ENCODE data around the gene ZFR2.

The ZFR2 gene

DNA sequence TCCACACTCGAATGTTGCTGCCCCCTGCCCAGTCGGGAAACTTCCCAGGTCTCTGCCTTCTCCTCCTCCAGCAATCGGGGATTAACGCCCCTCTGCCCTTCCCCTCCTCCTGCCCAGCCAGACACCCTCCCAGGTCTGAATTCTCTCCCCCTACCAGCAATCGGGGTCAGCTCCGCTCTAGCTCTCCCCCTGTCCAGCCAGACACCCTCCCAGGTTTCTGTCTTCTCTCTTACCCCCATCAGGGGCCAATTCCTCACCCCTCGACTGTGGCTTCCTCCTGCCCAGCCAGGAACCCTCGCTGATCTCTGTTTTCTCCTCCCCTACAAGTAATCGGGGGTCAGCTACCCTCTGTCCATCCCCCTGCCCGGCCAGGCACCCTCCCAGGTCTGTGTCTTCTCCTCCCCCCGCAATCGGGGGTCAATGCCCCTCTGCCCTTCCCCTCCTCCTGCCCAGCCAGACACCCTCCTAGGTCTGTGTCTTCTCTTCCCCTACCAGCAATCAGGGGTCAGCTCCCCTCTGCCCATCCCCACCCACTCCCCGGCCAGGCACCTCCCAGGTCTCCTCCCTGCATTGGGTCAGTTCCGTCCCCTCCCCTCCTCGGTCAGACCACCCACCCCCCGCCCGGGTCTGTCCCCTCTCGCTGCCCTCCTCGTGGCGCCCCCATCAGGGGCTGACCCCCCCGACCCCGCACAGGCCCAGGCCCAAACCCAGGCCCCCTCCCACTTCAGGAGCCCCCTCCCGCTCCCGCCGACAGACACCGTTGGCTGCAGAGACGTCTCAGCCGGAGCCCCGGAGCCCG is 668 bp downstream of the ZFR2 start:
- FAIRE-seq = no peak

DNA sequence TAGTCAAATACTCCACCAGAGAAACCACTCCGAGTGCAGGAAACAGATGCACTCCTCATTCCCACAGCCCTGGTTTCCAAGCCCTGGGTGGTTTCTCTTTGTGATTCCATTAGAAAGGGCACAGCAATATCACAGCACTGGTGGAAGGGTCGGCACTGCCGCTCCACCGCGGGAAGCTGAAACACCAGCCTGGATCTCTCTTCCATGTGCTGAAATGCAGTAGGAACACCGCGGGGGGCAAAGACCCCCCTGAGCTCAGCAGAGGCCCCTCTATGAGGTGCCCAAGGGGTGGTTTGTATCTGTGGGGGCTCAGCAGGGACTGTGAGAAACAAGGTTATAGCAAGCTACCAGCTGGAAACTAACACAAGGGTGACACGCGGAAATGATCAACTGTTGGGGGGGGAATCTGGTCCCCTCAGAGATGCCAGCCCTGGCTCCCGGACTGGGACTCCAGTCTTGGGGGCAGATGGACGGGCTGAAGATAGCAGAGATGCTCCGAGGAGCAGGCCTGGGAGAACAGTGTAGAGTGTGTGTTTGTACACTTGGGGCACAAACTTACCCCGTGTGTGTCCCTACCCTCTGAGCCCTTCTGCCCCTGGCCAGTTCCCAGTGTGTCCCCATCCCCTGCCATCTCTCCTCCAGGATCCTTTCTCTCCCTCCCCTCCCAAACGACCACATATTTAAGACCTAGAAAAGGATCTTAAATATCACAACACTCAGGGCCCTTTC is 1.8 kb downstream of the ZFR2 start:
- FAIRE-seq = no peak

DNA sequence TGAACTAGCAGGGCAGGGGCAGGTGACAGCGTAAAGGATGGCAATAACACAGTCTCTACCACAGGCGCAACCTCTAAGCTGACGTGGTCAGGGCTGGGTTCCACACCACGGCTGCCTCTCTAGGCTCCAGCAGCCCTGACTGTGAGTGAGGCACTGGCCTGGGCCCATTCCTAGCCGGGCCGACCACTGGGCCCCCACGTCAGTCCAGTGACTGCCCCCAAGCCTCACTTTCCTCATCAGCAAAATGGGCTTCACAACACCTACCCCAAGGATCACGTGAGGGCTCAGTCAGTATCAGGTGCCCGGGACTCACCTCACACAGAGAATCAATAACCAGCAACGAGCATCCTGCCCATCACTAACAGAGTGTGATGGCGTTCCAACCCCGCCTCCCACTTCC is 5.2 kb downstream of the ZFR2 start:
- FAIRE-seq = no peak

DNA sequence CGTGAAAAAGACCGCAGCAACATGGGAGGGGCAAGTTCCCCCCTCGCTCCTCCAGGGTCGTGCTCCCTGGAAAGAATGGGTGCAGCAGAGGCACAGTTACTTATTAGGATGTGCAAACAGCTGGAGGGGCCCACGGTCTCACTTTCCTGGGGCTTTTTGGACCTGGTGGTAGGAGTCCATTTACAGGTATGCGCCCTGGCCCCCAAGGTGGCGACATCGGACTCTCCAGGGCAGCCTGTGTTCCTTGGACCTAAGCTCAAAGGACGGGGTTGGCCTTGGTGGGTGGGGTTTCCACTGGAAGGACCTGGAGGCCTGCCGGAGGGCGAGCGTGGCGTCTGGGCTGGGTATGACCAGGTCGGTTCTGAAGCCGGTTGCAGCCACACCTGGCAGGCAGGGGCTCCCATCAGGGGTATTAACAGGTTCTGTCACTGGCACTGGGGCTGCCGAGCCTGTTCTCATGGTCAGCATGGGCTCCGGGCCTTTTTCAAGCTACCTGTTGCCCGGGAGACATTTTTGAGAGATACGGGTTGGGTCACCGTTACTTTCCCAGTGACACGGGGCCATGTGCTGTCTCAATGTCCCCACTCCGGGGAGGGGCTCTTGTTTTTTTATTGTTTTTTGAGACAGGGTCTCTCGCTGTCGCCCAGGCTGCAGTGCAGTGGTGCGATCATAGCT is 5.9 kb downstream of the ZFR2 start:
- no peak for FAIRE-seq

DNA sequence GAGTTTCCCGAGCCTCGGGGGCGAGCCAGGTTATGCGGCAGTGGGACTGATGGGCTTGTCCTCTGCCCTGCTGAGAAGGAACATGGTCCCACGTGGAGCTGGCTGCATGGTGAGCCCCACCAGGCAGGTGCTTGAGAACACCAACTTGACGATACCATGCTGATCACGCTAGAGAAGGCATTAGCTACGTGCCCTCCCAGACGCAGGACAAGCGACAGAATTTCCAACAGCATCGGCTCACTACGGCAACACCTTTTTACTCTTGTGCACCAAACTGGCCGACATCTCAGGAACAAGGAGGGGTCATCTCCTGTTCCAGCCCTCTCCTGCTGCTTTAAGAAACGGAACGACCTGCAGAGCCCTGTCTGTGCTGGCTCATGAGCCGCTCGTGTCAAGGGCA is 8.3 kb downstream of the ZFR2 start:
- FAIRE-seq = no peak

DNA sequence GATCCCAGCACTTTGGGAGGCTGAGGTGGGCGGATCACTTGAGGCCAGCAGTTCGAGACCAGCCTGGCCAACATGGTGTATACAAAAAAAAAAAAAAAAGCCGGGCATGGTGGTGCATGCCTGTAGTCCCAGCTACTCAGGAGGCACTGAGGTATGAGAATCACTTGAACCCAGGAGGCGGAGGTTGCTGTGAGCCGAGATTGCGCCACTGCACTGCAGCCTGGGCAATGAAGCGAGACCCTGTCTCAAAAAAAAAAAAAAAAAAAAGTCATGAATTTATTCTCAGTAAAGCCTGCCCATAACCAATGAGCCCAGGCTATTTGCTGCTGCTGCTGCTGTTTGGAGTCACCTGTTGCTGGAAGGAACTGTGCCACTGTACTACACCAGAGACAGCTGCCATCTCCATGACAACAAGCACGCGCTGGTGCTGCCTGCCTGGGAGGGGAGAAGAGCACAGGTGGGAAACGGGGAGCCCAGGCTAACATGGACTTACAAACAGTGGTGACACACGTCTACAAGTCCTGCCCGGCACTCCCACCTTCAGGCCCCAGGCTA is 11.3 kb downstream of the ZFR2 start:
- FAIRE-seq = no peak

DNA sequence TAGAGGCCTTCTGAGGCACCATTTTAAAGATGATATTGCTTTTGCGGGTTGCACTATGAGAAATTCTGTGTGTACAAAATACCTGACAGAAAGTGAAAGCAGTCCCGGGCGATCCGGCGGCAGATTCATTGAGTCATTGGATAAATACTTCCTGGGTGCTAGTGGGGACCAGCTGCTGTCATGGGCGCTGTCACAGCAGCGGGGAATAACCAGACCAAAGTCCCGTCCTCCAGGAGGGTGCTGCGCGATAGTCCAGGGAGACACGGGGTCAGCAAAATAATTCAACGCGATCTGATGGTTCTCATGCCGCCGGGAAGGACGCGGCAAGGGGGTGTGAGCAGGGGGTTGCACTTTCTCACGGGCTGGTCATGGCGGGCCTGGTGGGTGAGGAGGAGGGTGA is 13.5 kb downstream of the ZFR2 start:
- FAIRE-seq = no peak

DNA sequence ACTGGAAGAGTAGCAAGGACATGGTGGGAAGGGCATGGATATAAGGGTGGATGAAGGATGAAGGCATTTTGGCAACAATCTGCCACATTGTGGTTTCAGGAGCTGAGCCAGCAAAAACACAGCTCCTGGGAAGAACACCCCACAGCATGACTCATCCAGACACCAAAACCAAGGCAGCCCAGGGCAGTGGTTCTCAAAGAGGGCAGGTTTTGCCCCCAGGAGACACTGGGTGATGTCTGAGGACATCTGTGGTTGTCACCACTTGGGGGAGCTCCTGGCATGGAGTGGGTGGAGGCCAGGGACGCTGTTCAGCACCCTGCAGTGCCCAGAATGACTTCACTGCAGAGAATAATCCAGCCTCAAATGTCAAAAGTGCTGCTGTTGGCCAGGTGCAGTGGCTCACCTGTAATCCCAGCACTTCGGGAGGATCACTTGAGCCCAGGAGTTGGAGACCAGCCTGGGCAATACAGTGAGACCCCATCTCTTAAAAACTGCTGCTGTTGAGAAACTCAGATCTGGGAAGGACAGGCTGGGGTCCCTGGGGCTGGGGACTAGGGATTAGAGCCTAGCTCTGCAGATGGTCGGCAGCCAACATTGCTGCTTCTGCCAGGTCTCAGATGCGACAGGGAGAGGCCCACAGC is 16.1 kb downstream of the ZFR2 start:
- FAIRE-seq = no peak

DNA sequence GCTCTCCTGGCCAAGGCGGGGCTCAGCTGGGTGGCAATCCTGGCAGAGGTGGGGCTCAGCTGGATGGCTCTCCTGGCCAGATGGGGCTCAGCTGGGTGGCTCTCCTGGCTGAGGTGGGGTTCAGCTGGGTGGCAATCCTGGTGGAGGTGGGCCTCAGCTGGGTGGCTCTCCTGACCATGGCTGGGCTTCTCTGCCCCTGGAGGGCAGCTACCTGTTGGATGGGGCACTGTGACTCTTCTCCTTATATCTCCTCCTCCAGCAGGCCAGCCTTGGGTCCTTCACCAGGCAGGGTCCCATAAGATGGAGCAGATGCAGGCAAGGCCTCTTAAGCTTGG is 16.7 kb downstream of the ZFR2 start:
- no peak for FAIRE-seq

DNA sequence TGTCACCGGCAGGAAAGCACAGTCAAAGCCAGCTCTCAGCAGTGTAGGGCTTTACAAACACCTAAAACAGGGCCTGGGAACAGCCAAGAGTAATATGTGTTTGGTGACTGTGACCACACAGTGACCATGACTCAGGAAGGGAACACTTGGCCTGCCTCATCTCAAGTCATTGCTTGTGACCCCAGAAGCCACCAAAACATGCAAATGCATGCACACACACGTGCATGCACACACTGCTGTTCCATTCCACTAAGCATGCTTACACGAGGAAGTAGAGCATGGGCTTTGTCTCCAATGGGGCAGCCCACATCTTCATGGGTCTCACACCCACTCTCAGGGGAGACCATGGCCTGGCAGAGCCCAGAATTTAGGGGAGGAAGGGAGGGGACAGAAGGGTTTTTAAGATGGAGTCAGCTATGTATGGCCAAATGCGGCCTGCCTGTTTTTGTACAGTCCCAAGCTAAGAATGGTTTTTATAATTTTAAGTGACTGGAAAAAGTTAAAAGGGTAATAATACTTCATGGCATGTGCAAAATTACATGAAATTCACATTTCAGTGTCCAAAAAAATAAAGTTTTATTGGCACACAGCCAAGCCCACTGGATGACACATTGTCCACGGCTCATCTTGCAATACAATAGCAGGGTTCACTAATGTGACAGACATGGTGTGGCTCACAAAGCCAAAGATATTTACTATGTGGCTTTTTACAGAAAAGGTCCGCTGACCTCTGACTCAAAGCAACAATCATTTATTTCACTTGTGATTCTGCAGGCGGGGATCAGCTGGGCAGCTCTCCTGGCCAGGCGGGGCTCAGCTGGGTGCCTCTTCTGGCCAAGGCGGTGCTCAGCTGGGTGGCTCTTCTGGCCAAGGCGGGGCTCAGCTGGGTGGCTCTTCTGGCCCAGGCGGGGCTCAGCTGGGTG is 17.3 kb downstream of the ZFR2 start:
- no peak for FAIRE-seq

DNA sequence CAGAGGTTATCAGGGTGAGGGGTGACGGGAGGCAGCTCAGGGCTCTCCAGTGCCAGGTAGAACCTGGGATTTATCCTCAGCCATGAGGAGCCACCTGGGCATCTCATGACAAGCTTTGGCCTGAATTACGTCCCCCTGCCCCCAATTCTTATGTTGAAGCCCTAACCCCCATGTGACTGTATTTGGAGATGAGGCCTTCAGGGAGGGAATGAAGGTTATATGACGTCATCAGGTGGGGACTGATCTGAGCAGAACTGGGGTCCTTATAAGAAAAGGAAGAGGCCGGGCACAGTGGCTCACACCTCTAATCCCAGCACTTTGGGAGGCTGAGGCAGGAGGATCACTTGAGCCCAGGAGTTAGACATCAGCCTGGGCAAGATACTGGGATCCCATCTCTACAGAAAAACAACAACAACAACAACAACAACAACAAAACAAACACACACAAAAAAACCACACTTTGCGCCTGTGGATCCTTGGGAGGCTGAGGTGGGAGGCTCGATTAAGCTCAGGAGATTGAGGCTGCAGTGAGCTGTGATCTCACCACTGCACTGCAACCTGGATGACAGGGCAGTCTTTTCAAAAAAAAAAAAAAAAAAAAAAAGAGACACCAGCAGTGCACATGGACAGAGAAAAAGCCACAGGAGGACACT is 18.4 kb downstream of the ZFR2 start:
- no peak for FAIRE-seq

DNA sequence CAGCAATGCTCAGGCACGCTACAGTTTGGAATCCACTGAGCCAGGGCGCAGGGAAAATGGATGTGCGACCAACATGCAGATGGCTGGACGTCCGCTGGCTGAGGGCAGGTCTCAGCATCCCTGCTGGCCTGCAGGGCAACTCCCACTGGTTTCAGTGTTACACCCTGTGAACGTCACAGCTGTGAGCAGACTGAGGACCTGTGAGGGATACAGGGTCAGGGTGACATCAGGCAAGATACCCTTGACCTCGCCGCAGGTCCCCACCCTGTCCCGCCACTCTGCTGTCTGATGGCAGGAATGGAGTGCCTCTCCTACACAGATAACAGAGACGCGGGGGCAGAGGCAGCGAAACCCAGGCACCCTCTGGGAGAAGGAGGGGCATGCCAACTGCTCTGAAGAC is 19.1 kb downstream of the ZFR2 start:
- FAIRE-seq = no peak

DNA sequence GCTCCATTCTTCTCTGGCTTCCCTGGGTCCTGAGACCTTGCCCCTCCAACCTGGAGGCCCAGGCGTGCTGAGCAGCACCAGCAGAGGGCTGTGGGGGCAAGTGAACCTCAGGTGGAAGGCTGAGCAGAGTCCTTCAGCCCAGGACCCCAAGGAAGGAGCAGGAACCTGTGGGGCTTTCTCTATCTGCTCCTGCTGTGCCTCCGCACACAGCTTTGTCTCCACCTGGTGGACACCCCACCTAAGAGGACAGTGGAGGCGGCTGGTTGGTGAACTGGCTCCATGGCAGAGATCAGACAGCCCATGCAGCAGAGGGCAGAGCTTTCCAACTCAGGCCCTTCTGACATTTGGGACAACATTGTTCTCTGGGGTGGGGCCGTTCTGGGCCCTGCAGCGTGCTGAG is 19.7 kb downstream of the ZFR2 start:
- no peak for FAIRE-seq

DNA sequence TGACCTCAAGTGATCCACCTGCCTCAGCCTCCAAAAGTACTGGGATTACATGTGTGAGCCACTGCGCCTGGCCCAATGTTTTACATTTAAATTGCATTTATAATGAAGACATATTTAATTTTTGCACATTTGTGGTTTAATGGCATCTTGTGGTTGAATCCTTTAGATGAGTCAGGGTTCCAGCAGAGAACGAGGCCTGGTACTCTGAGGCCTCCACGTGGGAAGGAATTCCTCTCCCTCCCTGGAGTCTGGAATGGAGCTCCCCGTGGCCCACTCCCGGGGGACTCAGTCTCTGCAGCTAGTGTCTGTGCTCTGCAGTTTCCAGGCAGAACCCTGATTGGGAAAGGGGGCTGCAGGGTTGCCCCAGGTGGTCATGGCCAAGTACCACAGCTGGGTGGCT is 24.2 kb downstream of the ZFR2 start:
- no peak for FAIRE-seq

DNA sequence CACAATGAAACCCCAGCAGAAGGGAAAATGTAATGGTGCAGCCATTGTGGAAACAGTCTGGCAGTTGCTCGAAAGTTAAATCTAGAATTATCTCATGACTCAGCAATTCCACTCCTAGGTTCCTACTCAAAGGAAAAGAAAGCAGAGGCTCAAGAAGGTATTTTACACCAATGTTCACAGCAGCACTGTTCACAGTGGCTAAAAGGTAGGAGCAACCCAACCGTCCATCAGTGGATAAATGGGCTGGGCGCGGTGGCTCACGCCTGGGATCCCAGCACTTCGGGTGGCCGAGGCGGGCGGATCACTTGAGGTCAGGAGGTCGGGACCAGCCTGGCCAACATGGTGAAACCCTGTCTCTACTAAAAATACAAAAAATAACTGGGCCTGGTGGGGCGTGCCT is 25.9 kb downstream of the ZFR2 start:
- FAIRE-seq = no peak

DNA sequence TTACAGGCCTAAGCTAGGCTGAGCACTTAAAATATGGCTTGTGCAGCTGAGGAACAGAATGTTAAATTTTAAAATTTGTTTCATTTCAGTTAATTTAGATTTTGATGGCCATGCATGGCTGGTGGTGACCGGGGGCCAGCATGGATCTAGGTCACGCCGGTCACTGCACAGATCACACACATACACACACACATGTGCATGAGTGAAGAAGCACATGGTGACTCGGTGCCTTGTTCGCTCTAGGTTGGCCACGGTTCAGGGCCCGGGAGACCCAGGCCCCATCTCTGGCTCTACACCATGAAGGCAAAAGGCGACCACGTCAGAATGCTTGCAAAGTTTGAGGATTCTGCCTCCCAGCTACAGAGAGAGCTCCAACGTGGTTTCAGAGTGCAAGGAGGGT is 28.0 kb downstream of the ZFR2 start:
- FAIRE-seq = no peak

DNA sequence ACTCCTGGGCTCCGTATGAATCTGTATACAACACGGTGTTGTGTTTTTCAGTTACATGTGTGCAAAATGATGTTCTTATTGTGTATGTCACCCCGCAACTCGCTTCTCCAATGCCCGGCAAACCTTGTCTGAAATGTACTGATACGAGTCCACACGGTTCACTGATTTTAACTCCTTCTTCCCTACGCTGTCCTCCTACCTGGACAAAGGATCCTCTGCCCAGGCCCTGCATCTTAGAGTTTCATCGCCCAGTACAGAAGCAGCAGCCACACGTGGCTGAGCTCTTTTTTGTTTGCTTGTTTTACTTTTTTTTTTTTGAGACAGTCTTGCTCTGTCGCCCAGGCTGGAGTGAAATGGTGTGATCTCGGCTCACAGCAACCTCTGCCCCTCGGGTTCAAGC is 28.9 kb downstream of the ZFR2 start:
- no peak for FAIRE-seq

DNA sequence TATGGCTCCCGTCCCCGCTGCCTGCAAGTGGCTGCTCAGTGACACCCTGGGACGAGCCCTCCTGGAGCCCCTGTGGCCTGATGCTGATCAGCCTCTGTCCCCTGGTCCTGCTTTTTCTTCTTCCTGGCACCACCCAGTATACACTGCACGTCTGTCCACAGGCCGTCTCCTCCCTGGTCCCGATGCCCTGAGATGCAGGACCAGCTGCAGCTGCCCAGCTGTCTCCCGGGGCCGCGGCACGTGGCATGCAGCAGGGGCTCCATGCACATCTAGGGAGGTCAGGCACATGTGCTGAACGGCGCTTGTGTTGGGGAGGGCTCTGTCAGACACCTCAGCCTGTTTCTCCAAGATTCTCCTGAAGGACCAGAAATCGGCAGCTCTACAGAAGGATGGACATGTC is 30.2 kb downstream of the ZFR2 start:
- FAIRE-seq = no peak

DNA sequence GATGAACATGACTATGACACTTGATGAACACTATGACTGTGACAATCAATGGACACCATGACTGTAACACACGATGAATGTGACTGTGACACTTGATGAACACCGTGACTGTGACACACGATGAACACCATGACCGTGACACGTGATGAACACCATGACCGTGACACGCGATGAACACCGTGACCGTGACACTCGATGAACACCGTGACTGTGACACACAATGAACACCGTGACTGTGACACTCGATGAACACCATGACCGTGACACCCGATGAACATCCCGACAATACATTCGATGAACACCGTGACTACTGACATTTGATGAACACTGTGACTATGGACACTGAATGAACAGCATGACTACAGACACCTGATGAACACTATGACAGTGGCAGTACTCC is 30.9 kb downstream of the ZFR2 start:
- no peak for FAIRE-seq

DNA sequence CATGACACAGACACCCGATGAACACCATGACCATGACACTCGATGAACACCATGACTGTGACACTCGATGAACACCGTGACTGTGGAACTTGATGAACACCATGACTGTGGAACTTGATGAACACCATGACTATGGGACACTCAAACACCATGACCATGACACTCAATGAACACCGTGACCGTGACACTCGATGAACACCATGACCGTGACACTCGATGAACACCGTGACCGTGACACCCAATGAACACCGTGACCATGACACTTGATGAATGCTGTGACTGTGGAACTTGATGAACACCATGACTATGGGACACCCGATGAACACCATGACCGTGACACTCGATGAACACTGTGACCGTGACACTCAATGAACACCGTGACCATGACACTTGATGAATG is 31.5 kb downstream of the ZFR2 start:
- no peak for FAIRE-seq

DNA sequence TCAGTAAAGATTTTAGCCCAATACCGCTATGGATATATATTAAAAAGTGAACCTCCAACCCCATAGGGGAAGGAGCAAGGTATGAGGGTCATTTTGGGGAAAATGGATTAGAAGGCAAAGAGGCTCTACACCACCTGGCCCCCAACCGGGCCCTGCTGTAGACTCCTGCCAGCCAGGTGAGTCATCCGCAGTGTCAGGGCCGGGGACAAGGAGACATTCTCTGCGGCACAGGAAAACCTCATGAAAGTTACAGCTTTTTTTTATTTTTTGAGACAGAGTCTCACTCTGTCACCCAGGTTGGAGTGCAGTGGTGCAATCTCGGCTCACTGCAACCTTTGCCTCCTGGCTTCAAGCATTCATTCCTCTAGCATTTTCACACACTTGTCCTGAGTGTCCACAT is 32.0 kb downstream of the ZFR2 start:
- FAIRE-seq = no peak

DNA sequence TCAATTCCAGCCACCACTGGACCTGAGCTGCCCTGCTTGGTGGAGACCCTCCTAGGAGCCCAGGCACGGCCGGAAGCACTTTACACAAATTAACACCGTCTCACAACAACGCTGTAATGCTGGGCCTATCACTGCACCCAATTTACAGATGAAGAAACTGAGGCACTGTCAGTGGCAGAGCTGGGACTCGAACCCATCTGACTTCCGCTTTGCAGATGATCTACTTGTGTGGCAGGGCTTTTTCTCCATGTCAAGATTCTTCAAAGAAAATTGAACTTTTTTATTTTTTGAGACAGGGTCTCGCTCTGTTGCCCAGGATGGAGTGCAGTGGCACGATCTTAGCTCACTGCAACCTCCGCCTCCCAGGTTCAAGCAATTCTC is 33.8 kb downstream of the ZFR2 start:
- no peak for FAIRE-seq

Data from A204.1 (cell line).